Uterus (tissue), 2 donors: ENCODE results near the gene SGMS1.

Source experiments
- POLR2A ChIP-seq, 2 donors: fragments of 450-650 bp; IDR thresholded peaks; one replicate each; pipeline ENCODE4 v1.6.1; 2016; ENCODE audit warnings: antibody characterized with exemption in 2 of 2, mild to moderate bottlenecking in 1 of 2, moderate library complexity in 1 of 2
- TF ChIP-seq, protein P1 (sequence below), 4 experiments: fragments of 200-600 bp in 2 of 4; fragments of 450-650 bp in 2 of 4; sonication (generic) in 2 of 4; IDR thresholded peaks; one replicate each; pipeline ENCODE4 v1.5.1; 2016 to 2019; ENCODE audit warnings: antibody characterized with exemption in 4 of 4, mild to moderate bottlenecking in 2 of 4, moderate library complexity in 1 of 4

DNA sequence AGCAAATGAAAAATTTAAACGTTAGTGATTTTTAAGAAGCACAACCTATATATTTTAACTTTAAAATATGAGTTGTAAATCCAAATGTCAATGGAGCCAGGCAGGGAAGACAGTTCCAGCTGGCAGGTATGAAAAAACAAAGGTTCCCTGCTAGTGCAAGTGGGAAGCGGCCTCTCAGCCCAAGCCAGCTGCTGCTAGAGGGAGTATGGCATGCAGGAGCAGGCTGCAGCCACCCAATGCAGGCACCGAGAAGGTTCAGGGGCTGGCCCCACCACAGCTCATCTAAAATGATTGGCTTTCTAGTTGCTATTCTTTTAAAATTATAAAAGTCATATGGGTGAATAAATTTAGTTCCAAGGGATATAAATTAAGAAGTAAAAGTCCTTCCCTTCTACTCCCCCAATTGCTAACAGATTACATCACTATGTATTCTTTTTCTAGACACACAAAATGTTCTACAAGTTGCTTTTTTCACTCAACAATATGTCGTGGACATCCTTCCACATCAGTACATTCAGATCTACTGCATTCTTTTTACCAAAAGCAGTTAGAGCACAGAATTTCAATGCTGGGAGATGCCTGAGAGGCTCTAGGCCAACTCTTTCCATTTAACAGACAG, 69.3 kb downstream of the SGMS1 start:
- TF ChIP-seq, protein P1, sequence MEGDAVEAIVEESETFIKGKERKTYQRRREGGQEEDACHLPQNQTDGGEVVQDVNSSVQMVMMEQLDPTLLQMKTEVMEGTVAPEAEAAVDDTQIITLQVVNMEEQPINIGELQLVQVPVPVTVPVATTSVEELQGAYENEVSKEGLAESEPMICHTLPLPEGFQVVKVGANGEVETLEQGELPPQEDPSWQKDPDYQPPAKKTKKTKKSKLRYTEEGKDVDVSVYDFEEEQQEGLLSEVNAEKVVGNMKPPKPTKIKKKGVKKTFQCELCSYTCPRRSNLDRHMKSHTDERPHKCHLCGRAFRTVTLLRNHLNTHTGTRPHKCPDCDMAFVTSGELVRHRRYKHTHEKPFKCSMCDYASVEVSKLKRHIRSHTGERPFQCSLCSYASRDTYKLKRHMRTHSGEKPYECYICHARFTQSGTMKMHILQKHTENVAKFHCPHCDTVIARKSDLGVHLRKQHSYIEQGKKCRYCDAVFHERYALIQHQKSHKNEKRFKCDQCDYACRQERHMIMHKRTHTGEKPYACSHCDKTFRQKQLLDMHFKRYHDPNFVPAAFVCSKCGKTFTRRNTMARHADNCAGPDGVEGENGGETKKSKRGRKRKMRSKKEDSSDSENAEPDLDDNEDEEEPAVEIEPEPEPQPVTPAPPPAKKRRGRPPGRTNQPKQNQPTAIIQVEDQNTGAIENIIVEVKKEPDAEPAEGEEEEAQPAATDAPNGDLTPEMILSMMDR (IDR thresholded peaks at IDR 0.05), result no peak
- no peak for TF ChIP-seq POLR2A (IDR thresholded peaks at IDR 0.05)
